AG04449 (cell line): ENCODE data around the gene CLDN7.

Experiments
- CTCF ChIA-PET: fragments of 350-600 bp; formaldehyde crosslinking; extraction: SDS; loops from one replicate; lab custom pipeline; 2021; ENCODE audit warnings: antibody characterized with exemption; lab: Yijun Ruan, JAX
- POLR2A ChIA-PET: fragments of 400-600, 350-600 bp; formaldehyde crosslinking; extraction: SDS; loops from one replicate; lab custom pipeline; 2020; ENCODE audit warnings: antibody characterized with exemption, inconsistent platforms; lab: Yijun Ruan, JAX
- DNase-seq: peaks from one replicate; pipeline ENCODE4 v3.0.0-alpha.2; 2010; ENCODE audit warnings: low read depth, low spot score
- H3K4me3 ChIP-seq: 2 replicates; pipeline ENCODE4 v1.5.1; 2011; ENCODE audit warnings: low read depth, mild to moderate bottlenecking, control low read depth, low read length
- TF ChIP-seq, protein P1 (sequence below): IDR thresholded peaks from one replicate; pipeline ENCODE4 v1.5.1; 2011; ENCODE audit warnings: mild to moderate bottlenecking, moderate library complexity, low read length, control low read depth, inconsistent platforms; ENCODE audit not compliant: insufficient read depth; ENCODE audit errors: missing control alignments

Gene CLDN7

DNA sequence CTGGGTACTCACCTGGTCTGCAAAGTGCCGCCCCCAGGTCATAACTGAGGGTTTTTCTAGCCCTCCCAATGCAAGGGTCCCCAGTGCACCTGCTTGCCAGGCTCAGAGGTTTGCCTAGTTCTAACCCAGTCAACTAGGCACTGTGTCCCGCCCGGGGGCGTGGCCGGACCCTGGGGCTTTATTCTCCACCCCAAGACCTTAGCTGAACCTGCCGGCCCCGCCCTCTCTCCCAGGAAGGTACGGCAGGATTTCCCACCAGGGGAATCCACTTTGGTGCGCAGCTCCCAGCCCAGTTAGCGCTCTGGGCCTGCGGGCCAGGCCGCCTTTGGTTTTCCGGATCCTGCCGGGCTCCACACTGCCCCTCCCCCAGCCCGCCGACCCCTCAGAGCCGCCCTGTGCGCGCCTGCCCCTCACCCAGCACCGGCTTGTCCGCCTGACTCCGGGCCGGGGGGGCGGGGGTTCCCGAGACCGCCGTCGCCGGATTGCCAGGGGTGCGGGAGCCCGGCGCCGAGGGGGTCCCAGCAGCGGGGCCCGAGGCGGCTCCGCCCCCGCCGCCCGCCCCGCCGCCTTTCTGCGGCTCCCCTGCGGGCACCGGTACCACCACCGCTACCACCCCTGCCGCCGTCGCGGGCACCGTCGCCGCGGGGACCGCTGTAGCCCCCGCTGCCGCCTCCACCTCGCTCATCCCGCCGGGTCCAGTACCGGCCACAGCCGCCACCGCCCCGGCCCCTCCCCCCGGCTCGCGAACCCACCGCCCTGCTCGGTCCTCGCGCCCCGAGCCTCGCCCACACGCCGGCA, 31.7 kb upstream of the CLDN7 start:
- POLR2A ChIA-PET: no interaction called here
- TF ChIP-seq, protein P1, sequence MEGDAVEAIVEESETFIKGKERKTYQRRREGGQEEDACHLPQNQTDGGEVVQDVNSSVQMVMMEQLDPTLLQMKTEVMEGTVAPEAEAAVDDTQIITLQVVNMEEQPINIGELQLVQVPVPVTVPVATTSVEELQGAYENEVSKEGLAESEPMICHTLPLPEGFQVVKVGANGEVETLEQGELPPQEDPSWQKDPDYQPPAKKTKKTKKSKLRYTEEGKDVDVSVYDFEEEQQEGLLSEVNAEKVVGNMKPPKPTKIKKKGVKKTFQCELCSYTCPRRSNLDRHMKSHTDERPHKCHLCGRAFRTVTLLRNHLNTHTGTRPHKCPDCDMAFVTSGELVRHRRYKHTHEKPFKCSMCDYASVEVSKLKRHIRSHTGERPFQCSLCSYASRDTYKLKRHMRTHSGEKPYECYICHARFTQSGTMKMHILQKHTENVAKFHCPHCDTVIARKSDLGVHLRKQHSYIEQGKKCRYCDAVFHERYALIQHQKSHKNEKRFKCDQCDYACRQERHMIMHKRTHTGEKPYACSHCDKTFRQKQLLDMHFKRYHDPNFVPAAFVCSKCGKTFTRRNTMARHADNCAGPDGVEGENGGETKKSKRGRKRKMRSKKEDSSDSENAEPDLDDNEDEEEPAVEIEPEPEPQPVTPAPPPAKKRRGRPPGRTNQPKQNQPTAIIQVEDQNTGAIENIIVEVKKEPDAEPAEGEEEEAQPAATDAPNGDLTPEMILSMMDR: no peak
- CTCF ChIA-PET: interaction anchor here (0.7 to 5.6 kb wide), 2 partner anchors 13 to 16 kb away, joined by 3 to 56 read pairs; partner anchors contain the start of gene SLC2A4
- DNase-seq: no peak
- no peak overlapping the region; the same call in 1 of the 2 replicates for H3K4me3 ChIP-seq

DNA sequence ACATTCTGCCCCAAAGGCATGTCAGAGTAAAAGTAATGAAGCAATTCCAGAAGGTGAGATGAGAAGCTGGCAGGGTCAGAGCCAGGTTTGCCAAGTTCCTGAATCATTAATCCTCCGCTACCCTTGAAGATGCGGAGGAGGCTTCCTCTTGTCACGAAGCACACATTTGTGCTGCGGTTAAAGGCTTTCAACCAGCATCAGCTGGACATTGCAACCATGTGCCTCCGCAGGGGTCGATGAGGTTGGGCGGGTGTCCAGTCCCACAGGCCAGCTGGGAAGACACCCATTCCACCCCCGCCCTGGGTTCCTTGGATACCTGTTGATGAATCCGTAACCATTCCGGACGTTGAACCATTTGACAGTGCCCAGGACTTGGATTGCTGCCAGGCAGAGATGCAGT, 30.9 kb upstream of the CLDN7 start:
- no peak for DNase-seq
- CTCF ChIA-PET: interaction anchor here (0.7 to 5.6 kb wide), 4 partner anchors 12 to 241 kb away, joined by 3 to 56 read pairs (median 4); partner anchors contain the start of genes ACADVL, DLG4 and SLC2A4
- TF ChIP-seq, protein P1: no peak
- POLR2A ChIA-PET: no interaction called here
- H3K4me3 ChIP-seq: no peak overlapping the region

DNA sequence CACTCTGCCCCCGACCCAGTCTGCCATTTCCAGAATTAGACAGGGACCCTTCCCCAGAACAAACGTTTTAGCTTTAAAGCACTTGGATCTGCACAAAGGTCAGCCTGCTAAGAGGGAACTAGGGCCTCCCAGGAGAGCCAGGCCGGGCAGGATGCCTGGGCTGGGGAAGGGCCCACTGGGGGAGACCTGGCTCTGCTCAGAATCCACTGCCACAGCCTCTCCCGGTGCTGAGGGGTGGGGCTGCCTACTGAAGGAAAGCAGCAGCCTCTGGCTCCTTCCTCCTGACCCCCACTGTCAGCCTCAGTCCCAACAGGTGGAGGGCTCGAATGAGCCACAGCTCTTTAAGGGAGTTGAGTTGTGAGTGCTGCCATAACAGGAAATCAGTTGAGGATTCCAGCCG, 30.5 kb upstream of the CLDN7 start:
- POLR2A ChIA-PET: no interaction called here
- no peak overlapping the region for H3K4me3 ChIP-seq
- CTCF ChIA-PET: interaction anchor here (1.1 to 5.6 kb wide), 4 partner anchors 12 to 240 kb away, joined by 3 to 56 read pairs (median 4); partner anchors contain the start of genes ACADVL, DLG4 and SLC2A4
- TF ChIP-seq, protein P1: no peak
- no peak for DNase-seq

DNA sequence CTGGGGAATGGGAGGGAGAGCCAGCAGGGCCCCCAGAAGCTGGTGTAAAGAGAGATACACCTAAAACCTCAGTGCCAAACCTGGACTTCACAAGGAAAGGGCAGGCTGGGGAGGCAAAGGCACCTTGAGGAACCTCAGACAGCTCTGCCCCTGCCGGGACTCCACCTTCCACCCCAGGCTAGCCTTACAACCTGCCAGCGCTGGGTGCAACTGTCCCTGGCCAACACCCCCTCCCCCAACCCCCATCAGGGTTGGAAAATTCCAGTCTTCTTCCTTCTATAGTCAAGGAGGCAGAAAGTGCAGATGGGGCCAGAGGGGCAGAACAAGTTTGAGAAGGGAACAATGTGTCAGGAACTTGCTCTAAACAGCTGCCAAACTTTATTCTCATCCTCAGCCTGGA, 29.9 kb upstream of the CLDN7 start:
- TF ChIP-seq, protein P1: no peak
- H3K4me3 ChIP-seq: no peak overlapping the region
- ChIA-PET POLR2A (no interaction called here), CTCF (interaction anchor here (1.1 to 5.6 kb wide), 4 partner anchors 11 to 246 kb away, joined by 3 to 56 read pairs (median 4); partner anchors contain the start of genes ACADVL, DLG4 and SLC2A4)
- DNase-seq: no peak

DNA sequence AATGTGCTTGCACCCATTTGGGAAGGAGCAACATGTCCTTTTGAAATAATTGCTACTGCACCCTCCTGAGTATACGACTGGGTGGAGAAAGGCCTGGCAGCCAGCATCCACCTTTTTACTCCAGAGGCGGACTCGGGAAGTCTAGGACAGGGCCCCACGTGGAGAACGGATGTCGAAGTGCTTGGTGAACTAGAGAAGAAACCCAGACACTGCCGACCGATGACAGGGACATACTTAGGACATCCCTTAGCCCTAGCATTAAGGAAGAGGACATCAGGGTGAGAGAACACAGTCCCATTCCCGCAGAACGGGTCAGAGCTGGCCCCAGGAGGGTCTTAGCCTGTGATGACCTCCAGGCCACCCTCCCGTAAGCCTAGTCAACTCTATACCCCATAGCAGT, 28.4 kb upstream of the CLDN7 start:
- CTCF ChIA-PET: interaction anchor here (1.1 to 5.6 kb wide), 2 partner anchors 10 to 245 kb away, joined by 4 to 56 read pairs; partner anchors contain the start of gene SLC2A4
- POLR2A ChIA-PET: no interaction called here
- TF ChIP-seq, protein P1: no peak
- no peak overlapping the region for H3K4me3 ChIP-seq
- no peak for DNase-seq

DNA sequence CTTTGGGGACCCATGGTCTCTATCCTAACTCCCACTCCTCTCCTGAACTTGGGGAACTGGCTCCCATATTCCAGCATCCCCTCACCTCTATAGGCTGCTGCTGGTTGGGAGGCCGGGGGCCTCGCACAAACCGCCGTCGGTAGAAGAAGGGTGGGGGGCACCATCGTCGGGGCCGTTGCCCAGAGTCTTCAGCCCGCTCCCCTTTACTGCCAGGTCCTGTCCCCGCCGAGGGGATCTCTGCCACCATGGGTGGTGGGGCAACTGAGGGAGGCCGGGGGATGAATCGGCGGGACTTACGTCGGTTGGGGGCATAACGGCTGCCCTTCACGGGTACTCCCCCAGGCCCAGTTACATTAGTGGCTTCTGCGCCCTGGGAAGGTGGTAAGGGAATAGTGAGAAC, 27.9 kb upstream of the CLDN7 start:
- TF ChIP-seq, protein P1: no peak
- DNase-seq: no peak
- no peak overlapping the region for H3K4me3 ChIP-seq
- ChIA-PET CTCF (interaction anchor here (5.6 to 13.4 kb wide), 2 partner anchors 9 to 11 kb away, joined by 56 to 255 read pairs; partner anchors contain the start of gene SLC2A4), POLR2A (no interaction called here)
